HEK293T (cell line): ENCODE measurements around the gene UNC119B.

ENCODE experiments used
- ARNT ChIP-seq: fragments of 450-650 bp; IDR thresholded peaks from 2 replicates; pipeline ENCODE4 v1.6.1; 2017; ENCODE audit warnings: mild to moderate bottlenecking
- BHLHE40 ChIP-seq: fragments of 450-650 bp; IDR thresholded peaks from 2 replicates; pipeline ENCODE4 v1.6.1; 2016; ENCODE audit warnings: mild to moderate bottlenecking, moderate library complexity, borderline replicate concordance
- CTBP1 ChIP-seq: fragments of 450-650 bp; IDR thresholded peaks from 2 replicates; pipeline ENCODE4 v1.6.1; 2016; ENCODE audit warnings: borderline replicate concordance
- FOXK2 ChIP-seq: fragments of 450-650 bp; IDR thresholded peaks from 2 replicates; pipeline ENCODE4 v1.6.1; 2016; ENCODE audit warnings: mild to moderate bottlenecking
- FOXM1 ChIP-seq: fragments of 450-650 bp; IDR thresholded peaks from 2 replicates; pipeline ENCODE4 v1.6.1; 2017; ENCODE audit warnings: mild to moderate bottlenecking, borderline replicate concordance
- HDGF ChIP-seq: fragments of 450-650 bp; IDR thresholded peaks from 2 replicates; pipeline ENCODE4 v1.6.1; 2017; ENCODE audit warnings: antibody characterized with exemption, borderline replicate concordance
- SP1 ChIP-seq: fragments of 450-650 bp; IDR thresholded peaks from 2 replicates; pipeline ENCODE4 v1.6.1; 2017
- SUZ12 ChIP-seq: fragments of 450-650 bp; IDR thresholded peaks from 2 replicates; pipeline ENCODE4 v1.6.1; 2016; ENCODE audit warnings: mild to moderate bottlenecking
- TARDBP ChIP-seq: fragments of 450-650 bp; IDR thresholded peaks from 2 replicates; pipeline ENCODE4 v1.6.1; 2016
- ZNF384 ChIP-seq: fragments of 450-650 bp; IDR thresholded peaks from 2 replicates; pipeline ENCODE4 v1.6.1; 2016

- TF ChIP-seq ZNF384 (no peak), FOXK2 (no peak), BHLHE40 (no peak), FOXM1 (no peak), CTBP1 (no peak), HDGF (no peak), TARDBP (no peak), SP1 (no peak), SUZ12 (no peak), ARNT (no peak)
Measured at GRCh38 chr12:120698665-120699064, 11.6 kb upstream of the UNC119B start.
